HCT116 (cell line): ENCODE measurements around the gene PAN3. TPM values are rescaled to one million over a fixed set of nuclear protein-coding genes. Genes with fewer than 3 reads are reported as not detected.

Experiments
- ATAC-seq: fragments of 200-7000 bp; cut with Tn5 transposase; 2 replicates; pipeline ENCODE4 v1.9.1; 2020; ENCODE audit warnings: mild to moderate bottlenecking, moderate library complexity
- BruUV-seq: library from RNA; stranded (reverse); fragments of 400-500 nt; replicated peaks from 2 replicates; lab custom pipeline; 2021; lab: Mats Ljungman, UMichigan
- CTCF ChIA-PET: fragments of 300-600 bp; sonication (Branson Sonifier 250); formaldehyde crosslinking; loops from one replicate; lab custom pipeline; 2021; ENCODE audit warnings: antibody characterized with exemption; lab: Charles Lee
- POLR2A ChIA-PET: fragments of 300-600, 350-600 bp; sonication (Branson Sonifier 250); formaldehyde crosslinking; loops from one replicate; lab custom pipeline; 2021; ENCODE audit warnings: antibody characterized with exemption; lab: Charles Lee
- RAD21 ChIA-PET, 2 experiments: fragments of 300-600 bp; sonication (Branson Sonifier 250); formaldehyde crosslinking; loops; one replicate each; lab custom pipeline; 2023; ENCODE audit warnings: low total read pairs in 2 of 2; ENCODE audit not compliant: uncharacterized antibody in 2 of 2, unreplicated experiment in 2 of 2, low non-redundant PET in 1 of 2; lab: Charles Lee
- DNase-seq: peaks from one replicate; pipeline ENCODE4 v3.0.0-alpha.2; 2010; ENCODE audit warnings: low read depth, low spot score
- H2AFZ ChIP-seq: fragments of 200-600 bp; shearing (Covaris generic), sonication (generic); 2 replicates; pipeline ENCODE4 v1.6.1; 2017; ENCODE audit warnings: low read depth, mixed run types, mixed read lengths, antibody characterized with exemption, low read length; ENCODE audit not compliant: poor library complexity, severe bottlenecking
- H3K27ac ChIP-seq: 2 replicates; pipeline ENCODE4 v1.5.1; 2012; ENCODE audit warnings: low read depth, low read length
- H3K27me3 ChIP-seq: fragments of 200-600 bp; sonication (generic); 2 replicates; pipeline ENCODE4 v1.6.1; 2016; ENCODE audit warnings: mixed run types, low read length, mixed read lengths; ENCODE audit not compliant: insufficient read depth
- H3K36me3 ChIP-seq, 2 experiments: fragments of 200-500 bp in 1 of 2; fragments of 200-600 bp in 1 of 2; sonication (Bioruptor generic) in 1 of 2; sonication (generic) in 1 of 2; 2 replicates each; pipeline versions ENCODE4 v1.5.1 to v1.6.1; 2014 to 2016; ENCODE audit warnings: low read length in 2 of 2, inconsistent platforms in 1 of 2, mixed read lengths in 1 of 2, mixed run types in 1 of 2; ENCODE audit not compliant: insufficient read depth in 2 of 2, control insufficient read depth in 1 of 2
- H3K4me1 ChIP-seq, 2 experiments: fragments of 200-600 bp in 1 of 2; sonication (generic) in 1 of 2; 2 replicates each; pipeline versions ENCODE4 v1.5.1 to v1.6.1; 2012 to 2017; ENCODE audit warnings: low read length in 2 of 2, inconsistent platforms in 1 of 2, mild to moderate bottlenecking in 1 of 2, mixed read lengths in 1 of 2, mixed run types in 1 of 2, moderate library complexity in 1 of 2; ENCODE audit not compliant: insufficient read depth in 2 of 2, control insufficient read depth in 1 of 2
- H3K4me2 ChIP-seq: fragments of 200-600 bp; sonication (generic); 2 replicates; pipeline ENCODE4 v1.6.1; 2017; ENCODE audit warnings: mixed run types, low read length, mixed read lengths
- H3K4me3 ChIP-seq, 2 experiments: fragments of 200-600 bp in 1 of 2; sonication (generic) in 1 of 2; replicated peaks in 1 of 2; 2 replicates each; pipeline ENCODE4 v1.5.1; 2011 to 2016; ENCODE audit warnings: low read length in 2 of 2, control low read depth in 1 of 2, low read depth in 1 of 2, mild to moderate bottlenecking in 1 of 2, mixed read lengths in 1 of 2, mixed run types in 1 of 2
- H3K79me2 ChIP-seq: fragments of 200-600 bp; sonication (generic); 2 replicates; pipeline ENCODE4 v1.6.1; 2017; ENCODE audit warnings: mild to moderate bottlenecking, mixed run types, low read length, moderate library complexity, mixed read lengths; ENCODE audit not compliant: insufficient read depth
- H3K9ac ChIP-seq: fragments of 200-600 bp; sonication (generic); 2 replicates; pipeline ENCODE4 v1.6.1; 2016; ENCODE audit warnings: low read length, mixed read lengths
- H3K9me2 ChIP-seq: fragments of 200-600 bp; sonication (generic), shearing (Covaris generic); 2 replicates; pipeline ENCODE4 v1.6.1; 2017; ENCODE audit warnings: mixed run types, mild to moderate bottlenecking, moderate library complexity; ENCODE audit not compliant: insufficient read depth
- H3K9me3 ChIP-seq, 2 experiments: fragments of 200-500 bp in 1 of 2; fragments of 200-600 bp in 1 of 2; sonication (Bioruptor generic) in 1 of 2; sonication (generic) in 1 of 2; 2 replicates each; pipeline ENCODE4 v1.6.1; 2014 to 2017; ENCODE audit warnings: low read length in 2 of 2, mixed read lengths in 2 of 2, inconsistent platforms in 1 of 2, low read depth in 1 of 2, mild to moderate bottlenecking in 1 of 2, mixed run types in 1 of 2, moderate library complexity in 1 of 2; ENCODE audit not compliant: control insufficient read depth in 1 of 2, insufficient read depth in 1 of 2
- H4K20me1 ChIP-seq: fragments of 200-600 bp; sonication (generic), shearing (Covaris generic); 2 replicates; pipeline ENCODE4 v1.6.1; 2017; ENCODE audit warnings: mixed run types, mild to moderate bottlenecking, moderate library complexity; ENCODE audit not compliant: insufficient read depth
- ATF3 ChIP-seq: IDR thresholded peaks from 2 replicates; pipeline ENCODE4 v1.6.1; 2012
- CBX3 ChIP-seq: IDR thresholded peaks from 2 replicates; pipeline ENCODE4 v1.6.1; 2012; ENCODE audit warnings: low read depth
- CEBPB ChIP-seq: IDR thresholded peaks from 2 replicates; pipeline ENCODE4 v1.6.1; 2012; ENCODE audit warnings: low read depth
- CTCF ChIP-seq, 3 experiments: fragments of 200-600 bp in 1 of 3; sonication (generic) in 1 of 3; IDR thresholded peaks in 2 of 3; conservative IDR thresholded peaks in 1 of 3; 2 replicates each; pipeline ENCODE4 v1.5.1; 2012 to 2017; ENCODE audit warnings: low read depth in 2 of 3, low read length in 2 of 3, antibody characterized with exemption in 1 of 3, borderline replicate concordance in 1 of 3, control low read depth in 1 of 3, mild to moderate bottlenecking in 1 of 3, mixed read lengths in 1 of 3, mixed run types in 1 of 3, moderate library complexity in 1 of 3; ENCODE audit not compliant: insufficient read depth in 1 of 3
- EGR1 ChIP-seq: IDR thresholded peaks from 2 replicates; pipeline ENCODE4 v1.6.1; 2012; ENCODE audit warnings: low read depth
- EZH2 ChIP-seq: fragments of 200-600 bp; sonication (generic); IDR thresholded peaks from 2 replicates; pipeline ENCODE4 v1.6.1; 2017; ENCODE audit warnings: antibody characterized with exemption, mixed run types
- EZH2phosphoT487 ChIP-seq: fragments of 200-600 bp; IDR thresholded peaks from 2 replicates; pipeline ENCODE4 v1.6.1; 2018; ENCODE audit warnings: antibody characterized with exemption, borderline replicate concordance
- JUND ChIP-seq: IDR thresholded peaks from 2 replicates; pipeline ENCODE4 v1.6.1; 2012
- POLR2A ChIP-seq: IDR thresholded peaks from 2 replicates; pipeline ENCODE4 v1.7.0; 2011; ENCODE audit warnings: borderline replicate concordance; ENCODE audit not compliant: insufficient read depth, insufficient read length; ENCODE audit errors: extremely low read depth
- POLR2AphosphoS5 ChIP-seq: IDR thresholded peaks from 2 replicates; pipeline ENCODE4 v1.6.1; 2011; ENCODE audit warnings: mild to moderate bottlenecking, low read depth, low read length, moderate library complexity
- RAD21 ChIP-seq: IDR thresholded peaks from 2 replicates; pipeline ENCODE4 v1.6.1; 2012; ENCODE audit warnings: low read depth, mild to moderate bottlenecking
- REST ChIP-seq: IDR thresholded peaks from 2 replicates; pipeline ENCODE4 v1.6.1; 2012; ENCODE audit warnings: low read depth
- SIN3A ChIP-seq: IDR thresholded peaks from 2 replicates; pipeline ENCODE4 v1.6.1; 2012; ENCODE audit warnings: low read depth
- SP1 ChIP-seq: IDR thresholded peaks from 2 replicates; pipeline ENCODE4 v1.6.1; 2012; ENCODE audit warnings: low read depth
- SRF ChIP-seq: IDR thresholded peaks from 2 replicates; pipeline ENCODE4 v1.6.1; 2012; ENCODE audit warnings: low read depth
- TCF7L2 ChIP-seq: IDR thresholded peaks from 2 replicates; pipeline ENCODE4 v1.7.0; 2011; ENCODE audit warnings: borderline replicate concordance, inconsistent platforms; ENCODE audit not compliant: insufficient read depth, insufficient read length; ENCODE audit errors: extremely low read depth
- YY1 ChIP-seq: IDR thresholded peaks from 2 replicates; pipeline ENCODE4 v1.6.1; 2011; ENCODE audit warnings: low read length, low read depth, moderate library complexity, mild to moderate bottlenecking; ENCODE audit not compliant: insufficient replicate concordance; ENCODE audit errors: extremely low read depth
- ZFX ChIP-seq: fragments of 450-650 bp; IDR thresholded peaks from 2 replicates; pipeline ENCODE4 v1.6.1; 2017
- ZNF274 ChIP-seq: fragments of 200-500 bp; sonication (Bioruptor generic); IDR thresholded peaks from 2 replicates; pipeline ENCODE4 v1.6.1; 2014; ENCODE audit warnings: mild to moderate bottlenecking, low read depth, low read length, inconsistent platforms
- intact Hi-C: fragments of 100-400 bp; cut with micrococcal nuclease; formaldehyde crosslinking; loops from 2 replicates; pipeline ENCODE4 v1.10.0; 2022
- total RNA-seq: library from RNA; stranded (reverse); gene quantifications from one replicate; pipeline ENCODE4 v1.2.1, GENCODE V29; 2021; ENCODE audit not compliant: unreplicated experiment

PAN3 gene
- total RNA-seq, 1 experiment from 2014 or later: 30.1 TPM

- POLR2A ChIA-PET: no interaction called here
- TF ChIP-seq ATF3 (no peak), ZNF274 (no peak), REST (no peak), EZH2phosphoT487 (no peak), SP1 (no peak), YY1 (no peak), ZFX (no peak), EGR1 (no peak), POLR2A (no peak), CBX3 (no peak), TCF7L2 (no peak), JUND (no peak), POLR2AphosphoS5 (no peak), CEBPB (no peak), SIN3A (no peak), CTCF (IDR thresholded peaks at IDR 0.05 in 2 of 3, conservative IDR thresholded peaks at IDR 0.05 in 1 of 3; ENCODE audit: borderline replicate concordance in 1 of 3, insufficient read depth in 1 of 3, low read depth in 2 of 3, low read length in 2 of 3) (no peak), SRF (no peak), RAD21 (no peak), EZH2 (no peak)
- H3K4me3 ChIP-seq: no peak overlapping the region
- CTCF ChIA-PET: no interaction called here
- intact Hi-C loops: no loop called here
- H3K79me2 ChIP-seq: no peaks in the 10 kb centered on the region
- no peak overlapping the region for H3K9ac ChIP-seq
- H3K4me1 ChIP-seq: peaks cover 0 to 3% of the 10 kb centered on the region in 2 experiments; a peak in 1 of 4 replicates
- H3K27ac ChIP-seq: no peak overlapping the region
- BruUV-seq: no TSS peak
- H3K9me3 ChIP-seq: no peaks in the 10 kb centered on the region
- no peaks in the 10 kb centered on the region for H3K9me2 ChIP-seq
- no peaks in the 10 kb centered on the region for H3K36me3 ChIP-seq
- no peak for DNase-seq
- RAD21 ChIA-PET: no interaction called here
- no peaks in the 10 kb centered on the region for H3K27me3 ChIP-seq
- H2AFZ ChIP-seq: no peak overlapping the region
- no peak overlapping the region for H3K4me2 ChIP-seq
- no peak for ATAC-seq
- H4K20me1 ChIP-seq: no peaks in the 10 kb centered on the region
Measured at GRCh38 chr13:28121224-28121623, 17.1 kb upstream of the PAN3 start.
